Hepatocyte (in vitro differentiated cells): ENCODE measurements around the gene SLC25A20.

Experiments
- EZH2phosphoT487 ChIP-seq: fragments of 200-600 bp; sonication (generic); IDR thresholded peaks from one replicate; pipeline ENCODE4 v1.6.1; 2018; ENCODE audit warnings: antibody characterized with exemption, mild to moderate bottlenecking, low read depth, moderate library complexity; ENCODE audit not compliant: unreplicated experiment, severe bottlenecking
- TF ChIP-seq, protein P1 (sequence below): fragments of 200-600 bp; sonication (generic); IDR thresholded peaks from 2 replicates; pipeline ENCODE4 v1.5.1; 2016; ENCODE audit warnings: antibody characterized with exemption, mild to moderate bottlenecking; ENCODE audit not compliant: poor library complexity

GRCh38 chr3:48898383-48899234, at the start of gene SLC25A20:
- TF ChIP-seq, protein P1, sequence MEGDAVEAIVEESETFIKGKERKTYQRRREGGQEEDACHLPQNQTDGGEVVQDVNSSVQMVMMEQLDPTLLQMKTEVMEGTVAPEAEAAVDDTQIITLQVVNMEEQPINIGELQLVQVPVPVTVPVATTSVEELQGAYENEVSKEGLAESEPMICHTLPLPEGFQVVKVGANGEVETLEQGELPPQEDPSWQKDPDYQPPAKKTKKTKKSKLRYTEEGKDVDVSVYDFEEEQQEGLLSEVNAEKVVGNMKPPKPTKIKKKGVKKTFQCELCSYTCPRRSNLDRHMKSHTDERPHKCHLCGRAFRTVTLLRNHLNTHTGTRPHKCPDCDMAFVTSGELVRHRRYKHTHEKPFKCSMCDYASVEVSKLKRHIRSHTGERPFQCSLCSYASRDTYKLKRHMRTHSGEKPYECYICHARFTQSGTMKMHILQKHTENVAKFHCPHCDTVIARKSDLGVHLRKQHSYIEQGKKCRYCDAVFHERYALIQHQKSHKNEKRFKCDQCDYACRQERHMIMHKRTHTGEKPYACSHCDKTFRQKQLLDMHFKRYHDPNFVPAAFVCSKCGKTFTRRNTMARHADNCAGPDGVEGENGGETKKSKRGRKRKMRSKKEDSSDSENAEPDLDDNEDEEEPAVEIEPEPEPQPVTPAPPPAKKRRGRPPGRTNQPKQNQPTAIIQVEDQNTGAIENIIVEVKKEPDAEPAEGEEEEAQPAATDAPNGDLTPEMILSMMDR, result no peak
- TF ChIP-seq EZH2phosphoT487, result no peak
